Measurements from ENCODE around the gene PGM3. TPM values are rescaled to one million over a fixed set of nuclear protein-coding genes. Genes with fewer than 3 reads are reported as not detected.

Gene PGM3
- total RNA-seq, 1 donor from 2014 or later: 22.7 TPM

DNA sequence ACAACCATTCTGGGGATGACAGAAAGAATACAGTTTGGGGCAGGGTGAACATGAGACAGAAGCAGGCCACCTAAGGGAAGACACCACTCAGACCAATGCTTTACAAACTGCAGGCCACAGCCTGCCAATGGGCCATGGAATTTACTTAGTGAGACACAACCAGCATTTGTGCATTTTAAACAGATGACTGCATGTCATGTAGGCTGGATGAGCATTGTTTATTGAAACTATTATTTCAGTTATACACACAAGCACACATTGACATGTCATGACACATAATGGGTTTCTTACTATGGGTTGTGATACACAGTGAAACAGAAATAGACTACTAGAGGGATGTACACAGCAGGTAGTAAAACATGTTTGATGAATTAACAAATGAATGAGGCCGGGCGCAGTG, 8.0 kb downstream of the PGM3 start:
- no peak for DNase-seq (ENCODE audit: low read depth)

DNA sequence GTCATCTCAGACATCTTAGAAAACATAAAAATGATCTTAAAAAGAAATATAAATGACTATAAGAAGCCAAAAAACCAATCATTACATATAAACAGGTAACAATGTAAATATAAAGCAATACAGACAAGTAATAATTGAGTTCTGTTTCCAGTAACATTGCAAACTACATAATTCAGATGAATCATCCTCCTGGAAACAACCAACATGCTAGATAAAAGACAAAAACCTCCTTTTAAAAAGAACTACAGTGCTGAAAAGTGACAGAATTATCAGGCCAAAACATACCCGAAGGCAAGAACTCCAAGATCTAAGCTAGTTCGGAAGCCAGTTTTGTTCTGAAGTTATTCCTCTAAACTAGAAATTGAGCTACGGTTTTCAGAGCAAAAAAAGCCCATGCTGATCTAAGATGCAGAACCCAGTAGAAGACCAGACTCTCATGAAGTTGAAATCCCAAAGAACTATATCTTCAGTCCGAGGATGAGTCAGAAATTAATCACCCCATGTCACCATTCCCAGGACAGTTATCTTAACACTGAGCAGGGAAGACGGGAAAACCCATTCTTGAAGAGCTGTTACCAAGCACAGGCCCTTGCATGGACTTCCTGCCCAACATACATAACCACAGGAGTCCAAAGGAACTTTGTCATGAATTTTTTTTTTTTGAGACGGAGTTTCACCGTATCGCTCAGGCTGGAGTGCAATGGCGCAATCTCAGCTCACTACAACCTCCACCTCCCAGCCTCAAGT, 9.8 kb downstream of the PGM3 start:
- peak; percentile 66 for DNase-seq (ENCODE audit: low read depth)

DNA sequence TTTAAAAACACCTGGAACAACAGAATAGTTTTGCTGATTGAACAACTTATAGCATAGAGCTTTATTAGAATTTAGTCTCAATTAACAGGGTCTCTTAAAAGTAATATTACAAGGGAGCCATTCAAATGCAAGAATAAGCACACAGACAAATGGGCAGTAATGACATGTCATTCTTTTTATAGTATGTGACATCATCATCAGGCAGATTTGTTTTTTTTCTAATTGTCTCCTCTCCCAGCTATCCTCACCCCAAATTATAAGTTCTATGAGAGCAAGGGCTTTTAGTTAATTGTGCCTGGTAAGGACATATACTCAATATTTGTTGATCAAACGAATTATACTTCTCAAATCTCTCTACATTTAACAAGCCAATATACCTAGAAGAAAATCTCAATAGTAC, 11.0 kb downstream of the PGM3 start:
- DNase-seq (ENCODE audit: low read depth): peak; percentile 56

DNA sequence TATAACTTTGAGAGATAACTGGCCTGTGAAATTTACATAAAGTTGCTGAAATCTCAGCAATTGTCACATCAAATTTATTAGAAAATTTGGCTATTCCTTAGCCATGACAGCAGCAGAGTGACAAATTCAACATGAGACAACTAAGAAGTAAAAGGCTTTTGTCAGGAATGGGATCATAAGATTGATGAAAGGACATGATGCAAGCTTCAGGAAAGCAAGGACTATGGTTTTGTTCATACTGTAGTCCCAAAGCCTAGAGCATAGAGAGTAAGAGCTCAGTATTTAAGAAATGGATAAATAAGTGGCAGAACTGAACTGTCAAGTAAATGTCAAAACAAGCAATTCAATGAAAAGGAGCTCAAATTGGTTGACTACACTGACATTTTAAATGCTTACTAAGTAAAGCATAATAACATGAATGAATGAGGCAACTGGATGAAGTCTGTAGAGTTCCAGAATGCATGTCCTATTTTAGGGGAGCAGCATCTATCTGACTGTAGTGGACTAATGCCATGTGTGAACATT, 12.6 kb downstream of the PGM3 start:
- DNase-seq (ENCODE audit: low read depth): no peak

DNA sequence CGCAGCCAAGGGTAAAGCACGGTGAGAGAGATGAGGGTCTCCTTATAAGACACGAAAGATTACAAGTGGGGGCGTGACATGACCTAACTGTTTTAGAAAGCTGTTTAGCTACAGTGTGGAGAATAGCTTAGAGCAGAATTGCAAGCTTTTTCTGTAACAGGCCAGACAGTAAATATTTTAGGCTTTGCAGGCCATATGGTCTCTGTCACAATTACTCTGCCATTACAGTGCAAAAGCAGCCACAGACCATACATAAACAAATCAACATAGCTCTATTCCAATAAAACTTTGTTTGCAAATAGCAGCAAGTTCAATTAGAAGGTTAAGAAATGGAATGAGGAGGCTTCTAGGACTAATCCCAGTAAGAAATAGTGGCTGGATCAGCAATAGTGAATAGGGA, 16.8 kb downstream of the PGM3 start:
- DNase-seq (ENCODE audit: low read depth): no peak

DNA sequence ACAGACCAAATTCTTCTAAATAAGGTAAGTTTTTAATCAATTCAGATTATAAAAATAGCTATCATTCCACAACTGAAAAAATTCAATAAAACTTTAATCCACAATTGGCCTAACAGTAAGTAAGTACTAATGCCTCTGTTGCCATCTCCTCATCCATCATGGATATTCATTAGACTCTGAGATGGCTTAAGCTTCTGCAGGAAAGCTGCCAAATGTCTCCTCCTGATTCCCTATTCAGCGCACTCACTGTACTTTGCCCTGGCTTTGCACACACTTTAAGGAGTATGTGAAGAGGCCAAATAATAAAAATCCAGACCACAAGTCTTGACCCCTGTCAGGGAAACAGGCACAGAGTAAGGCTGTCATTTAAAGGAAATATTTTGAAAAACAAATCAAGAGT, 23.6 kb downstream of the PGM3 start:
- DNase-seq (ENCODE audit: low read depth): no peak

DNA sequence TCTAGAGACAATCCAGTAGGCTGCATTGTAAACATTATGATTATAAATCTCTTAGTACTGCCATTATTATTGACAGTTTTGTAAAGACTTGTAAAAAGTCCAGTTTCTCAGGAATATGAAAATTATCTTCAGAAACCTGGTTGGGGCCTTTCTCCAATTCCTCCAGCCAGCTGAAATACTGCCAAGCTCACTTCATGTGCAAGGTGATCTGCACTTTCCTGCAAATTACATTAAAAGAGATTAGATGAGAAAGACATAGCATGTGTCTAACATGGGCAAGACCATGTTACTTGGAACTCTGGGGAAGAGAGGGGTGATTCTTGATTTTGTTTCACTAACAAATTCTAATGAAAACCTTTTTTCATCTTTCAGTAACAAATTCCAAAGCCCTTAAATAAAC, 24.0 kb downstream of the PGM3 start:
- no peak for DNase-seq (ENCODE audit: low read depth)

DNA sequence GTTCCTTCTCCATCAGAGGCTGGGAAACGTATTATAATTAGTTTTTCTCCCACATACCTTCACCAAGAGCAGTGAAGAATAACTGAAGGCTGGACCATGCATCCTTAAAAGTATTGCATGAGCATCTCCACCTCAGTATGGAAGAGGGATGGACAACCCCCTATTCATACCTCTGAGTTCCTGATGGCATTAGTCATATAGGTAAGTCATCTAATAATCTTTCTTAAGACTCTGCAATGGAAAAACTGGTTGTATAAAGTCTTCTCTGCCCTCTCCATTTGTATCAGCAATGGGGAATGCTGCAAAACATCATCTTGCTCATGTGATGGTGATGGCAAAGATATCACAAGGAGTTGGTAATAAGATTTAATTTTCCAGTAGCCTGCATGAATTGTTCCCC, 24.5 kb downstream of the PGM3 start:
- DNase-seq (ENCODE audit: low read depth): no peak

DNA sequence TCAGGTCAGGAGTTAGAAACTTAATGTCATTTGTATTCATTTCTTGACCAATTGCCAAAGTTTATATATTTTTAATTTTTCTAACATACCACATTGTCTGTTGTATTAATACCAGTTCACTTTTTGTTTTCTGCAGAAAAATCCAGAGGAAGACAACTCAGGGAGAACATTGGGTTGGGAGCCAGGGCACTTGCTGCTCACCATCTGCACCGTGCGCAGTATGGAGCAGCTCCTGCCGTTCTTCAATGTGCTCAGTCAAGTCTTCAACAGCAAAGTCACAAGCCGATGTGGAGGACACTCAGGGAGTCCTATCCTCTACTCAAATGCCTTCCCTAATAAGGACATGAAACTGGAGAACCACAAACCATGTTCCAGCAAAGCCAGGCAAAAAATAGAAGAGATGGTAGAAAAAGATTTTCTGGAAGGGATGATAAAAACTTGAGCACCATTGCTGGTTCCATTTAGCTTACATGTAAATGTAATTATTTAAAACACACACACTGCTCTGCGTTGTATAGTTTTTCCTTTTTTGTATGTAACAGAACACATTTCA, 25.3 kb downstream of the PGM3 start:
- no peak for DNase-seq (ENCODE audit: low read depth)

DNA sequence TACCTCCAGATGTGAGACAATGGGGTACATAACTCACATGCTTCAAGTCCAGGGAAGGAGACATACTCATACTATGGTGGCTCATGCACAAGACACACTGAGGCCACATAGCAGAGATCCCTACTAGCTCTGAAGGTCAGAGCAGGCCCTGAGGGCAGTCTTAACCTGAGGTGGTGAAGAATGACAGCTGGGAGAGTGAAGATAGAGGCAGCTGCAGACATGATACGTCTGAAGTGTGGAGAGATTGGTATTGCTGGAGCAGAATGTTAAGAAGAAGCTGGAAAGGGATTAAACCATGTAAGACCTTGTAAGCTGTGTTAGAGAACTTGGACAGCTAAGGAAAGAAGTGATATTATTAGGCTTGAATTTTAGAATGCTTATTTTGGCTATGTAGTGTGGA, 32.9 kb downstream of the PGM3 start:
- DNase-seq (ENCODE audit: low read depth): peak; percentile 80

DNA sequence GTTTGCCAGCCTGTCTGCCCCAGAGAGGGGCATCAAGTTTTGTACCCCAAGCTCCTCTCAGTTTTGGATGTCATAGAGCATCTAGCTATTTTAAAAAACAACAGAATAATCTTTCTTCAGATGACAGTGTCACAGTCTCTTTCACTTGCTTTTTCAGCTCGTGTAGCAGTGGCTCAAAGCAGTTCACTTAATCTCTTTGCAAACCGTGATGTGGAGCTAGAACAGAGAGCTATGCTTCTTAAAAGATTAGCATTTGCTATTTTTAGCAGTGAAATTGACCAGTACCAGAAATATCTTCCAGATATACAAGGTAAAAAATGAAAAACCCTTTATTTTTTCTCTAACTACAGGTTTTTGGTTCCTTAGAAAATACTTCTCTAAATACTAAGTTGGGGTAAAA, 37.3 kb downstream of the PGM3 start:
- no peak for DNase-seq (ENCODE audit: low read depth)

DNA sequence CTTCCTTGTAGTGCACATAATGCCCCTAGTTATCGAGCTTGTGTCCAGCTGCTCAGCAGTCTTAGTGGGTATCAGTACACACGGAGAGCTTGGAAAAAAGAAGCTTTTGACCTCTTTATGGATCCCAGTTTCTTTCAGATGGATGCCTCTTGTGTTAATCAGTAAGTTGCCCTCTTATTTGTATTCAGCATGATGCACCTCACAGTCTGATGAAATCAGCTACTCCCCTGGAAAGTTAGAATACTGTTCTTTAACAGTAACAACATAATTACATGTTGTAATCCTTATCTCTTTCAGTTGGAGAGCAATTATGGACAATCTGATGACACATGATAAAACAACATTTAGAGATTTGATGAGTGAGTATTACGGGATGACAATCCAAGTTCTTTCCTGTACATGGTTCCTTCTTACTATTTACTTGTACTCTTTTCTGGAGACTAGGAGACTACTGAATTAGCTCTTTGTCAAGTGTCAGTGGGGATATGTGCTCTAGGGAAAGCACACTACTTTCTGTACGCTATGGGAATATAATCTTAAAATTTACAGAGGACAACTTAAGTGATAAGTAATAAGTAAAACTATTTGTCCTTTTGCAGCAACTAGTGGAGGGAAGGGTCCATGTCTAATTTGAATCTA, 39.1 kb downstream of the PGM3 start:
- no peak for DNase-seq (ENCODE audit: low read depth)

DNA sequence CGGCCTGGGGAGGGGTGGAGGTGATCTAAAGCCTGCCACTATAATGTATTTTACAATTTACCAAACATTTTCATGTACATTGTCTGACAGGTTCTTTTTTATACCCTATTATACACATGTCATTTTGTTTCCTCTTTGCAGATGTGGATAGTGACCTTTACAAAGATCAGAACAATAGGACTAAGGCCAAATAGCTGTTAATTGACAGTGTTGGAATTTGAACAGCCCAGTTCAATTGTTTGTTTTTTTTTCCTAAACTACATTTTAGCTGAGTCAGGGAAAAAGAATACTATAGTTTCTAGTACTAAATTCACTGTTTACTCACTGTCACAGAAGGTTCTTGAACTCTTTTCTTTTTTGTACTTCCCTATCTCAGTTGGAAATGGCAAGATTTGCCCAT, 40.2 kb downstream of the PGM3 start:
- DNase-seq (ENCODE audit: low read depth): no peak

DNA sequence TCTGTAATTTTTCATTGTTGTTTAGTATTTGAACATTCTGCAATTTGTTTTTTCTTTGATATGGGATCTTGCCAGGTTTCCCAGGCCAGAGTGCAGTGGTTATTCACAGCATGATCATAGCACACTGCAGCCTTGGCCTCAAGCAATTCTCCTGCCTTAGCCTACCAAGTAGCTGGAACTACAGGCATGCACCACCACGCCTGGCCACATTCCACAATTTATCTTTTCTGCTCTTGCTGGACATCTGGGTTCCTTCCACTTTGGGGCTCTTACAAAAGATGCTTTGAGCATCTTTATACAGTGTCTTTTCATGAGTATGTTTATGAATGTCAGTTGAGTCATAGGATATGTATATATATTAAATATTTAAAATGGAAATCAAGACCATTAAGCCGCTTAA, 42.0 kb downstream of the PGM3 start:
- no peak for DNase-seq (ENCODE audit: low read depth)

DNA sequence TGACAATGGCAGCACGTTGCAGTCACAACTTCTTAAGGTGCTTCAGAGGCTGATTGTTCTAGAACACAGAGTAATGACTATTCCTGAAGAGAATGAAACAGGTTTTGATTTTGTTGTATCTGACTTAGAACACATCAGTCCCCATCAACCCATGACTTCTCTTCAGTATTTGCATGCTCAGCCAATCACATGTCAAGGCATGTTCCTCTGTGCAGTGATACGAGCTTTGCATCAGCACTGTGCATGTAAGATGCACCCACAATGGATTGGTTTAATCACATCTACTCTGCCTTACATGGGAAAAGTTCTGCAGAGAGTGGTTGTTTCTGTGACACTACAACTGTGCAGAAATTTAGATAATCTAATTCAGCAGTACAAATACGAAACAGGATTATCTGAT, 54.3 kb downstream of the PGM3 start:
- no peak for DNase-seq (ENCODE audit: low read depth)

DNA sequence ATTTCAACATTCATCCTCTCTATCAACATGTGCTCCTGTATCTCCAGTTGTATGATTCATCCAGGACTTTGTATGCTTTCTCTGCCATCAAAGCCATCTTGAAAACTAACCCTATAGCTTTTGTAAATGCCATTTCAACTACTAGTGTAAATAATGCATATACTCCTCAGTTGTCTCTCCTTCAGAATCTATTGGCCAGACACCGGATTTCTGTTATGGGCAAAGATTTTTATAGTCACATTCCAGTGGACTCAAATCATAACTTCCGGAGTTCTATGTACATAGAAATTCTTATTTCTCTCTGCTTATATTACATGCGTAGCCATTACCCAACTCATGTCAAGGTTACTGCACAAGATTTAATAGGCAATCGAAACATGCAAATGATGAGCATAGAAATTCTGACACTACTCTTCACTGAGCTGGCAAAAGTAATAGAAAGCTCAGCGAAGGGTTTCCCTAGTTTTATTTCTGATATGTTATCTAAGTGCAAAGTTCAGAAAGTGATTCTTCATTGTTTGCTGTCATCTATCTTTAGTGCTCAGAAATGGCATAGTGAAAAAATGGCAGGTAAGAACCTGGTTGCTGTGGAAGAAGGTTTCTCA, 54.8 kb downstream of the PGM3 start:
- DNase-seq (ENCODE audit: low read depth): no peak

DNA sequence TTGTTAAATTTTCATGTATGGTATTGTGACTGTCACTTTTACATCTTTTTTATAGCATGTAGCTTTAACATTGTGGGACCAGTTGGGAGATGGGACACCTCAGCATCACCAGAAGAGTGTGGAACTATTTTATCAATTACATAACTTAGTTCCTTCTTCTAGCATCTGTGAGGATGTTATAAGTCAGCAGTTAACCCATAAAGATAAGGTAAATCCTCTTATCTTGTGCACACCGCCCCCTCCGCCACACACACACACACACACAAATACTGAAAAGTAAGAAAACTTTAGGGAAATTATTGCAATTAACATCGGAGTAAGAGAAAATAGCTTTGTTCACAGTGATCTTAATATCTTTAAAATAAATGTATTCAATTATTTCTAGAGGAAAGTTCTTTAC, 60.9 kb downstream of the PGM3 start:
- DNase-seq (ENCODE audit: low read depth): no peak

DNA sequence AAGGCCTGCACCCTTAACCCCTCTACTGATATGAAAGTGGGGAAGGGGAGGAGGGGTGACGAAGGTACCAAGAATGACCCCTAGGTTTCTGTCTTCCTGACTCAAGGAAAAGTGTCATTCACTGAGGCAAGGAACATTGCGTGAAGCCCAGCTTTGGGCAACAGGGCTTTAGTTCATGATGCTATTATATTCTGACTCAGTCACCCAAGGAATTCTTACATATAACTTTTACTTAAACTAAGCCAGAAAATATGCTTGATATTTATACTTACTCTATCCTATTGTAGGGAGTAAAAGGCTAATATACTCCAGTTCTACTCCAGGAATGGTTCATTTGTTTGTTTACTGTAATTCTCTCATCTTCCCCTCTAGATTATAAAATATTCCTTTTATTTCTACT, 65.1 kb downstream of the PGM3 start:
- DNase-seq (ENCODE audit: low read depth): no peak

DNA sequence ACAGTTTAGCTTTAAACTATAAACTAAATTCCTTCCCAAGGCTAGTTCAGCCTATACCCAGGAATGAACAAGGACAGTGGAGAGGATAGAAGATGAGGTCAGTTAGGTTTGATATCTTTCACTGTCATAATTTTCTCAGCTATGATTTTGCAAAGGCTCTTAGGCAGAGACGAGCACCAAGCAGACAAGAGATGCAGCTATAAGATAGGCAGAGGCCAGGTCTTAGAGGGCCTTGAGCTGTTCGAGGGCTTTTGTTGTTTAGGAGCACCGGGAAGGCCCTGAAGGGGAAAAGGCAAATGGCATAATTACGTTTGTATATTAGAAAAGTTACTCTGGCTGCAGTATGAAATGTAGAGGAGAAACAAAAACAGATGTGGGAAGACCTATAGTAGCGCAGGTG, 65.8 kb downstream of the PGM3 start:
- no peak for DNase-seq (ENCODE audit: low read depth)

DNA sequence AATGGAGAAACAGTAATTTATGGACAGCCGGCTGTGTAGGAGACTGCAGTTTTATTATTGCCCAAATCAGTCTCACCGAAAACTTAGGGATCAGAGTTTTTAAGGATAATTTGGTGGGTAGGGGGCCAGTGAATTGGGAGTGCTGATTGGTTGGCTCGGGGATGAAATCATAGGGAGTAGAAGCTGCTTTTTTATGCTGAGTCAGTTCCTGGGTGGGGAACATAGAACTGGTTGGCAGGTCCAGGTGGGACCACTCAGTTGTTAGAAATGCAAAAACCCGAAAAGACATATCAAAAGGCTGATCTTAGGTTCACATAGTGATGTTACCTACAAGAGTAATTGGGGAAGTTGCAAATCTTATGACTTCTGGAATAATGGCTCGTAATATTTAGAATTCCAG, 66.3 kb downstream of the PGM3 start:
- no peak for DNase-seq (ENCODE audit: low read depth)

DNA sequence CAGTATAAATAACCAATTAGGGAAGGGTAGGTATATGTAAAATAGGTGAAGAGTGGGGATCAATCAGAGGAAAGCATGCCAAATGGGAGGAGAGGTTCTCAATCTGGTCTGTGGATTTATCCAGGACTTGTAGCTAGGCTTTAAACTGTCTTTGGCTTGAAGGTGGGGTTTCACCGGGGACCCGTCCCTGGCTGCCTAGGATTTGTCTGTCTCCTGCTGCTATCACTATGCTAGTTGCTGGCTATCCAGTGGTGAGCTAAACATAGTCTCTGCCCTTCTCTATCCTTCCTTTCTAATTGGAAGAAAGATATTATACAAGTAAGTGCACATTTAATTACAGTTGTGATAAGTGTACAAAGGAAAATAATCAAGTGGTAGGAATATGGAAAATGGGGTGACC, 66.8 kb downstream of the PGM3 start:
- DNase-seq (ENCODE audit: low read depth): no peak

DNA sequence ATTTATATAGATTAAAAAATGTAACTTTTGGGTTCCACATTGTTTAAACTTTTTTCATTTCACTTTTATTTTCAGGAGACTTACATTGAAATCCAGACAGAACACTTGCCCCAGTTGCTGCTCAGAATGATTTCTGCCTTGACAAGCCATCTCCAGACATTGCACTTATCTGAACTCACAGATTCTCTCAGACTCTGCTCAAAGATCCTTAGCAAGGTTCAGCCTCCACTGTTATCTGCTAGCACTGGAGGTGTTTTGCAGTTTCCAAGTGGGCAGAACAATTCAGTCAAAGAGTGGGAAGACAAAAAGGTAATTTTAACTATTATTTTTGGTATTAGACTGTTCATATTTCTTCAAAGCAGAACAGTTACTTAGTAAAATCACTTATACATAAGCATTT, 67.6 kb downstream of the PGM3 start:
- no peak for DNase-seq (ENCODE audit: low read depth)
